Stimulated activated CD4-positive, alpha-beta T cell treated with anti-CD3 and anti-CD28 coated beads, Interleukin-4, amount 100 ng/mL, for 4 hours (primary cell): ENCODE data around the gene PRIMA1.

Experiments
- DNase-seq, 2 experiments: peaks; one replicate each; pipeline ENCODE4 v3.0.0-alpha.2; 2020

PRIMA1 gene

DNA sequence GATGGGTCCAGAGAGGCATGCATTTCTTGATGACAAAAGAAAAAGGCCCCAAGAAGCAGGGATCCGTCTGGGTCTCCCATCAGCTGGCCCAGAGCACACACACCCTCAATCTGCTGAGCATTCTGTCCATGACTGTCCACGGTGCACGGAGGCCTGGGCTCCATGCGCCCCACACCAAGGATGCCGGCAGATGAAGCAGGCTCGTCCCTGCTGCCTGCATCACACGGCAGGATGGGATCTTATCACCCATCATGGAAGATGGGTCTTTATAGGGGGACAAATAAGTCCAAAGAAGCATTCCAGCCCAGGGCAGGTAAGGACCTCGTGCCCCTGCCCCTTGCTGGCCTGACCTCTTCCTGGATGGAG, 59.7 kb downstream of the PRIMA1 start:
- no peak for DNase-seq

DNA sequence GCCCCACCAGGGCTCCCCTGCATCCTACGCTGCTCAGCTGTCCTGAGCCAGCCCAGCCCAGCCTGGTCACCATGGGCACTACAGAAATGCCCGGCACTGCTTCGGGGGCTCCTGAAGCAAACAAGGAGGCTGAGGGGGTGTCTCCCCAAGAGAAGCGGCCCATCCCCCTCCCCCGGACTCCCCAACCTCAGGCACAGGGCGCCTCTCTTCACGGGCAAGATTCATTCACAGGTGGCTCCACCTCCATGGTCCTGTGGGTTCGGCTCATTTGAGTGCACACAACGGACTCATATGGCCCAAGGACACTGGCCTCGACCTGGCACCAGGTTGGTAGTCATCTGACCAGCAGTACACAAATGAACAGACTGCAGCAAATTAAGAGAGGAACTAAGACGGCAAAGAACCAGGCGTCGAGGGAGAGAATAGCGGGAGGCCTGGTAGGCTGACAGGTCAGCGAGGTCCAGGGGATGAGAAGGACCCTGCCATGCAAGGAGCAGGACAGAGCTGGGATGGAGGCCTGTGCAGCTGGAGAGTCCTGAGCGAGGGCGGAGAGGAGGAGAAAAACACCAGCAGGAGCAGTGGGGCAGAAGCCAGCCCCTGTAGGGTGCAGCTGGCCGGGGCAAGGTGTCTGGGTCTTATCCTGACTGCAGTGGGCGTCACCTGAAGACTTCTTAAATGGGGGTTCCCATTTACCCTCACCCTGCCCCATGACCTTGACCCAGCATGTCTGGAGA, 60.2 kb downstream of the PRIMA1 start:
- DNase-seq: no peak

DNA sequence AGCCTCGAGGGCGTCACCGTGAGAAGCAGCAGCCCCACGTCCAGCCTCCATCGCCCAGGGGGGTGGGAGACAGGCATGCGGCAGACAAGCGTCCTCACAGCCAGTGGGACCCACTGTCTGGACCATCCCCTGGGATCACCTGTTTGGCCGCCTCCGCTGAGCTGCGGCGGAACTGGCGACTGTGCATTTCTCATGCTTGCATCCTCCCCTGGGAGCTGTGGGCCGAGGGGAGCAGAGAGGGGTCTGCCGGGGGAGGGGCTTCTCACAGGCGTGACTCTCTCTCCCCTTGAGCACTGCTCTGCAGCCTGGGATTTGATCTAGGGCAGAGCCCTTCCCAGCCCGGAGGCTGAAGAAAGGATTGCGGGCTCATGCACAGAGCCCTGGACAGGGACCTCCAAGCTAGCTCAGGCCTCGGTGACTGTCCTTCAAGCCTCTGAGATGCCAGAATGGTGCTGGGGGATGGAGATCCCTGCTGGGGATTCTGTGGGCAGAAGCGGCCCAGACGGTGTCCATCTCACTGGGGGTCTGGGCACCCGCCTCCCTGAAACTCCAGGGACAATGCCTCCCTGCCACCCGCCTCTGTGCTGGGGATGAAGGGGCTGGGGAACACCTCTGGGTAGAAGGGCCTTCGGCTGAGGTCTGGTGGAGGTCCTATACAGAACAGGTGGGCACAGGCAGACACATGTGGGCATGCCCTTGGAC, 61.1 kb downstream of the PRIMA1 start:
- no peak for DNase-seq

DNA sequence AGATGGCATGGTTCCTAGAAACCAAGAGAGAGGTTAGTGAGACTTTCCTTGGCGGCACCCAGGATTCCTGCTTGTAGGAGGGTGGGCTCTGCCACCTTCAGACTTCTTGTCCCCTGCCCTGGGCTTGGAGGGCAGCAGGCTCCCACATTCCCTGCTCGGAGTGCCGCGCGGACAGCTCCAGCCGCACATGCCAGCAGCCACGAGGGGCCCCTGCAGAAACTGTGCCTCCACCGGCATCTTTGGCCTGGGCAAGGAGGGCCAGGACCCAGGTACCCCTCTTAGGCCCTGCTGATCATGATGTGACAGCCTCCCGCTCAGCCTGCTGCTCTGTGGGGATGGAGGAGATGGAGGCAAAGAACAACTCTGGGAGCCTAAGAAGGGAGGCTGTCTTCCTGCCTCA, 62.3 kb downstream of the PRIMA1 start:
- DNase-seq: no peak

DNA sequence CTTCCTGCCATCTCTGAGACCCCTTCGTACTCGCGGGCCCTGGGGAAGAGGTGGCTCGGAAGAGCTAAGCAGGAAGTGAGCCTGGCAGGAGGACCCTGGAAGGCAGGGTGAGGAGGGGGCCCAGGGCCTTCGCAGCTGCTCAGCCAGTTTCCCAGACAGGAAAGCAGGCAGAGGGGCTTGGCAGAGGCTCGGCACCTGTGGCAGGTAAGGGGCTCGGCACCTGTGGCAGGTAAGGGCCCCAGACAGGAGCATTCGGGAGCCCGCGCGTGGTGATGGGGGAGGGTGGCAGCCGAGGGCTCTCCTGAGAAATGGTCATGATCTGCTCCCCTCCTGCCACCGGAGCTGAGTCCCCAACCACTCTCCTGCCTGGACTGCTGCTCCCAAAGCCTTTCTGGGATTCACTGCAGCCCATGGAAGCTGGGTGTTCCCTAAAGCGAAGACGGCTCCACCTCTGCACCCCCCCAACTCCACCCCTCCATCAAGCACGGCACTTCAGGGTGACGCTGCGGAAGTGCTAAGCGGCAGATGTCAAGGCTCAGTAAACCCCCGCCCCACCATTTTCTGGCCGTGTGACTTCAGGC, 63.2 kb downstream of the PRIMA1 start:
- DNase-seq: no peak

DNA sequence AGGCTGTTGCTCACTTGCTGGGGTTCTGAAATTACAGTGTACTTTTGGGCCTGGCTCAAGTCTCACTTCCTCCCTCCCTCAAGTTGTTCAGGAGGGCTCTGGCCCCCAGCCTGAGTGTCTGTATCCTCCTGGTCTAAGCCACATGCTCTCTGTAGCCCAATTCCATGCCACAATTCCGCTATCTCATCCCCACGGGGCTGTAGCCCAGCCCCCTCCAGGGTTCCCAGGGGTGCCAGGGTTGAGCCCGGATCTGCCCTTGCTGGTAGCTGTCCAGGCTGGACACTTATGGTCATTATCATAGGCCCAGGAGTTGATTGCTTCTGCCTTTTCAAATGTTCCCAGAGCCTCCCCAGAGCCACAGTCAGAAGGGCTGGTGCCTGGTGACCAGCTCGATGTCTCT, 65.3 kb downstream of the PRIMA1 start:
- DNase-seq: no peak

DNA sequence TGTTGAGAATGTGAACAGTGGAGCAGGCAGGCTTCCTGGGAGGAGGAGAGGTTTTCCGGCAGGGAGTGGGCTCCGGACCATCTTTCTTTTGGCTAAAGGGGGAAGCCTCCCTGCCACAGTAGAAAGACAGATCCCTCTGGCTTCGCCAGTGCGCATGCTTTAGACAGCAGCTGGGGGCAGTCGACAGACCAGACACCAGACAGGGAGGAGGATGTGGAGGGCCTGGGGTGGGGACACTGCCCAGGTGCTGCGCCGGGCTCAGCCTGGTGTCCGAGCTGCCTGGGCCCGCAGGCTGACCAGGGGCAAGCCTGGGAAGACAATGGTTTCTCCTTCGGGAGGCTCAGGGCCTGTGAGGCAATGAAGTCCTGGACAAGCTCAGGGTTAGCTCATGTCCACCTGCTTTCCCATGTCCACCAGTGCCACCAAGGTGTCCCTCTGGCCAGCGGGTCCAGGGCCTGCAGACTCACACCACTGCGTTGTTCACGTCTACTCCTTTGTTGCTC, 67.3 kb downstream of the PRIMA1 start:
- DNase-seq: no peak

DNA sequence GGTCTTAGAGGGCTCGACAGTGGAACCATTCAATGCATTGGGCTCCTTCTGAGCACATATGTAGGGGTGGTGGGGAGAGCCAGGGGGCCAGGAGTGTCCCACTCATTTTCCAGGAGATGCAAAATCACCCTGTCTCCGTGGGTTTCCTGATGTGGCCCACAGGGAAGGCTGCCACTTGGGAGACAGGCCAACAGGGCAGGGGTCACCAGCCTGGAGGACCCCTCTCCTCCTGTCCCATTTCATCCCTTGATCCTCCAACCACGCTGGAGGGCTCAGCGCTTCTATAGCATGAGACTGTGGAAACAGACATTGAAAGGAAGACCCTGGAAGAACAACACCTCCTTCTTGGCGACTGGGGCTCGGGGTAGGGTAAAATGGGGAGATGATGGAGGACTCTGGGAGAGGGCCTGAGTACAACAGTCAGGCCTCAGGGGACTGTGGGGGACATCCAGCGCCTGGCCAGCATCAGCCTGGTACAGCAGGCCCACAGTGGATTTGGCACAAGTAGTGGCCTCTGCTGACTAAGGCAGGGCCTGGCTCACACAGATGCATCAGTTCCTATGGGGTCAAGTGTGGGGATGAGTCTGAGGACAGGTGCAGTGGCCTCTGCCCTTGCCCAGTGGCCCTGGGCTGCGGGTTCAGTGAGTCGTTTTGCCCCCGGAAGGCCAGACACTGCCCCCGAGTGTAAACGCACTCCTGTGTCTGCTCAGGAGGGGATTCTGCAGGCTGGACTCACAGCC, 68.0 kb downstream of the PRIMA1 start:
- DNase-seq: no peak

DNA sequence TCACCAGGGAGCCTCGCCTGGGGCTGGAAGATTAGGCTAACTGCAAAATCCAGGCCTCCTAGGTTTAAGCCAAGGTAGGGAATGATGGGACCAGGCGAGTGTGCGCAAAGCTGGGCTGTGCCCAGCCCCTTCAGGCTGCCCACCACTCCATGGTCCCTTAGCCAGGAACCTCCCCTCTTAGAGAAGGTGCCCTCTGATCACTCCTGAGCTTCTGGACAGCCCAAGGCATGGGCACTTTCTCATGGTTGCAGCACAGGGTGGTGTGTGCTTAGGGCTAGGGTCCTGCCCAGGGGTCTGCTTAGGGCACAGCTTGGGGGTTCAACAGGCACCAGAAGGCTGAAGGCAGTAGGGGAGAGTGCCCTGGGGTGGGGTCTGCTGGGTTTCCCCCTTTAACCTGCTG, 69.0 kb downstream of the PRIMA1 start:
- no peak for DNase-seq

DNA sequence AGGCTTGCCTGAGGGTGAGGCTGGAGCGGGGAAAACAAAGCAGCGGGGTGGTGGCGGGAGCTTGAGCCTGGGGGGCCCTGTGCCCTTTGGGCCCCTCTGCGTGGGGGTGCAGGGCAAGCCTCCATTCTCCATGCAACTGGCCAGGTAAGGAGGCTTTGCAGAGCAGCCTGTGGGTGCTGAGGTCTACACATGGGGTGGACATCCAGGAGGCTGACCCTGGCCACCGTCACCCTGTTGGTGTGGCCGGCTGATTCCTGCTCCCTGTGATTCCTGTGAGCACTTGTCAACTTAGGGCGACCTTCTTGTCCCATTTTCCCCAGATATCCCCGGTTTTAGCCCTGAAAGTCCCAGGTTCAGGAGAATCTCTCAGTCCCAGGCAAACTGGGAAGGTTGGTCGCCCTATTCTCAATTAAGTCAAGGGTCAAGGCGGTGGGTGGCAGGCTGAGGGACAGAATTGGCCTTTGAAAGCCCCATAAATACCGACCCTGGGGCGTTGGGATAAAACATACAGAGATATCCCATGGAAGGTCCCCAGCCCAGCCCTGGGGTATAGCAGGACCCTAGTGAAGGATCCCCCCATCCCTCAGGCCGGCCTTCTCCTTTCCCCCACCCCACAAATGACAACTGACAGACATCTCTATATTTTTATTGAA, 70.5 kb downstream of the PRIMA1 start:
- no peak for DNase-seq

DNA sequence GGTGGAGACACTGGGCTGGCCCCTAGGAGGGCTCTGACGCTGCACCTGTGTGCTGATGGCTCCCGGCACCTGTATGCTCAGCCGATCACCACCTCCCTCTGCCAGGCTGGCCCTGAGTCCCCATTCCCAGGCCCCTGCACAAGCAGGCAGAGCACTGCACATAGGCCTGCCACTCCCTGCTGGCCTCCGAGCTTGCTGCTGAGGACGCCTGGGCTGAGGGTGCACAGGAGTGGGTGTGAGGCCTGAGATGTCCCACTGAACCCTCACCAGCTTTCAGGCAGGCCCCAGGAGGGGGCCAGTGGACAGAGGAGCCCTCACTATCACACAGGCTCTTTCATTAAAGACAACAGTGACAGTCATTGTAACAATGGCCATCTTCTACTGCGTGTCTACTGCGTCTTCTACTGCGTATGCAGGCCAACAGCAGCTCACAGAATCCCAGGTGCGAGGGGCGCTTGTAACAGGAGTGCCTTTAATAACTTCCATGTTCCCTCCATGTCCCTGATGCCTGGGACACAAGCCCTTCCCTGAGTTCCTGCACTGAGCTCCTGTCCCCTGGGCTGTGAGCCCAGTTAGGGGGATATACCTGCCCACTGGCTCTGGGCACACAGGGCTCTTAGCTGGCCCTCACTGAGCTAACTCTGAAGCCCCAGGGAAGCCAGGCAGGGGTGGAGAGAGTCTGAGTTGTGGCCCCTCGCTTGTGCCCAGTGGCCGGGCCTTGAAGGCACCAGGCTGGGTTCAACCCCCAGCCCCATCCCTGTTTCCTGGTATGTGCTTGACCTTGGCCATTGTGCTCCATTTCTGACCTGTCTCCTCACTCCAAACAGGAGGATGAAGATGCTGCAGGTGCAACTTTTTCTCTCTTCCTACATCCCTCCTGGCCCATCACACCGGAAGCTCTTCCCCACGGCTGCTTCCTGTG, 71.3 kb downstream of the PRIMA1 start:
- no peak for DNase-seq

DNA sequence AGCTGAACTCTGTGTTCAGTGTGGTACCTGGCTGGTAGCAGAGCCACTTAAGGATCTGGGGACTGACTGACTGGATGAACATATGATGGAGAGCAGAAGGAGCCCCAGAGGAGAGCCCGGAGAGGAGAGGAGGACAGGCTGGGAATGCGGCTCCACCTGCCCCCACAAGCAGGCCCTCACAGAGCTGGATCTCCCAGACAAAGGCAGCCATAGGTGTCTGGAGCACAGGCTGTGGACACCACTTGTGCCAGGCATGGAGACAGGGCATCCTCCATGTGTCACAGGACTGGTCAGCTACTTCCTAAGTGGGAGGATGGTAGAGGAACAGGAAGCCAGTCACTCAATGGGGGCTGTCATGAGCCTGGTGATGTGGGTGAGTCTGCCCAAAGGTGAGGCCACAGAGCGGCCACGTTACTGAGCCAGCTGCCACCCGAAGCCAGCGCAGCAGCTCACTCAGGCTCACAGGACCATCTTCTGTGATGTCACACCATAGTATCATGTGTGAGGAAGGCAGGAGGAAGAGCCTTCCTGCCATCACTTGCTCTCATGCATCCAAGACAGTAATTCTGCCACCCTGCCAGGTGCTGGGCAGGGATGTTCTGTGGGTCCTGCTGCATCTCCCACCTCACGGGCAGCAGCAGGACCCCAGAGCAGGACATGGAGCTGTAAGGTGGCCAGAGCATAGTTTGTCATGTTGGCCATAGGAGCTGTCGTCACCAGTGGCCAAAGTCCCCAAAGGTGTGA, 72.1 kb downstream of the PRIMA1 start:
- no peak for DNase-seq

DNA sequence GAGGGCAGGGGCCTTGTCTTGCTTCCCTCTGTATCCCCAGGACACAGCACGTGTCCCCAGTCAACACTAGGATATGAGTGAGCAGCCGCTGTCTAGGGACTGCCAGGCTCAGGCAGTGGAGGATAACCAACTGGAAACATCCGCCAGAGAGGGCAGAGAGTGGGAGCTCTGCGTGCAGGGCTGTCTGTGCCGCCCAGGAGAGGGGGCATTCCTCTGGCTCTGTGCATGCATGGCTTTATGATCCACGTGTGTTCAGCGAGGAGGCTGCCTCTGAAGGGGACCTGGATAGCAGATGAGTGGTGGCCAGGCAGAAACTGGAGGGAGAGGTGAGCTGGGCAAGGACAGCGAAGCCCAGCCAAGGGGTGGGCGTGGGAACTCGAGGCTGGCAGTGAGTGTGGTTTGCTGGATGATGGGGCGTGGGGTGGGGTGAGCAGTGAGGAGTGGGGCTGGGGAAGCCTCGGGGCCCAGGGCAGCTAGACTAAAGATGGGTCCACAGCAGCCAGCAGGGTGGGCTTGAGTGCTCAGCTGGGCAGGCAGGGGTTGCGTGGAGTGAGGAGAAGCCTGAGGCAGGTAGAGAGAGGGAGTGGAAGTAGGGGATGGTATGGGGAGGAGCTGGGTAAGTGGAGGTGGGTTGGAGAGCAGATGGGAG, 72.9 kb downstream of the PRIMA1 start:
- DNase-seq: no peak

DNA sequence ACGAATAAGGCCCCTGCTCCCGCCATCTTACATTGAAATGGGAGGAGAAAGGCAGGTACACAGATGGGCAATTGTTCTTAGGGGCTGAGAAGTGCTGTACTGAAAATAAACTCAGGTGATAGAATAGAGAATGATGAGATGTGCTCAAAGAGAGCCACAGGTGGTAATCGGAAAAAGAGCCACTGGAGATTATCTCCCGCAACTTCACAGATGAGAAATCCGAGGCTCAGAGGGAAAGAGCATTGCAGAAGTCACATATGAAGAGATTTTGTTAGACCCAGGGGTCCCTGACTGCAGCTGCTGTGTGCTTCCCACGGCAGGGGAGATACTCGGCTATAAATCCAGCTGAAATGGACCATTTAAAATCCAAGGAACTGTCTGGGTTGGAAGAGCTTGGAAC, 73.7 kb downstream of the PRIMA1 start:
- DNase-seq: no peak

DNA sequence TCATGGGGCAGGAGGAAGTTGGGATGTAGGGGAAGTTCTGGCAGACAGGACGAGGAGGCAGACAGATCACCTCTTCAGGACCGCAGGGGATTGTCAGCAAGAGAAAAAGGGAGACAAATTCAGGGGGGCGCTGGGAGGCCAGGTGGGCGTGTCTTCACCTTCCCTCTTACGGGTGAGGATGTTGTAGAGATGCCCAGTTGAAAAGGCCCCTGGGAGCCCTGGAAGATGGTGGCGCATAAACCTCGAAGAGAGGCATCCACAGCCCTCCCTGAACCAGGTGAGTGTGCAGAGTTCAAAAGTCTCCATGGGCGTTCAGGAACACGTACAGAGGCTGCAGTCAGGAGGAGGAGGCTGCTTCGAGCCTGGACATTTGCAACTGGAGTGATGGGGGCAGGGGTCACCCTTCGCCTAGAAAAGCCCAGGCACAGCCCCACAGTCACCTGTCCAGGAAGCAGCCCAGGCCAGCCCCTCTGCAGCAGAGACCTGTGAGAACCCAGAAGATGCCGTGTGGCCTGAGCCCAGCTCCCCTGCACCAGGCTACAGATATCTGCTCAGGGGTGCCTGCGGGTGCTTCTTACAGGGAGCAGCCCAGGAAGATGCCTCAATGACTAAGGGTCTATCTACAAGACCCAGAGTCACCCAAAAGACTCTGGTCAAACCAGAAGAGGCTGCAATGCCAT, 74.4 kb downstream of the PRIMA1 start:
- no peak for DNase-seq

DNA sequence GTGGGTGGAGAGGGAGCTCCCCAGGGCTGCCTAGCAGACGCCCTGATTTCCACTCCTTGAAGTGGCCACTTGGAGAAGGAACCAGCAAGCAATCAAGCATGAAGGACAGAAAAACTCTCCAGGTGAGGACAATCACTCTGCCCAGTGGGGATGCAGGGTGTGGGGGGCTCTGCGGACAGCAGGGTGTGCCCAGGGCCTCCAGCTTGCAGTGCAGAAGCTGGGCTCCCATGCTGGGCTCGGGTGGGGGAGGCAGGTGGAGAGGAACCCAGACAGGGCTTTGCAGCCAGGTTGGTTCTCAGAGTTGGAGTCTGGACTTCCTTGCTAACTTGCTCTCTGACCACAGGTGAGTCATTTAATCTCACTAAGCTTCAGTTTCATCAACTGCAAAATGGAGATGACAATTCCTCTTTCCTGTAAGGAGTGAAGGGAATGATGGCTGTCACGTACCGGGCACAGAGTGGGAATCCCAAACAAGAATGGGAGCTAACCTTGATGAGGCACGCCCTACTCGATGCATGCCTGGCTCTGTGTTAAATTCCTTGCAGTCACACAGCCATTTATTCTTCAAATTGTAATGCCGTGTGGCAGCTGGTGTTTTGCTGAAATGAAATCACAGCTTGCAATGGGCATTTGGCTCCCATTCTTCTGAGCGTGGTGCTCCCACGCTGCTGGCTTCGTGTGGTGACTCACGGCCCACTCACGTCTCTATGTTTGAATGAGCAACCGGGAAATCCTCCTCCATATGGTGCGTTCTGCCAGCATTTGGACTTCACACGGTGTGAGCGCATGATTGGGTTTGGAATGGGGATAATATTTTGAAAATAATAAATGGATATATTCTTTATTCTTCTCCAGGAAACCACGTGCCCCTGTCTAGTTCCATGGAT, 75.2 kb downstream of the PRIMA1 start:
- no peak for DNase-seq

DNA sequence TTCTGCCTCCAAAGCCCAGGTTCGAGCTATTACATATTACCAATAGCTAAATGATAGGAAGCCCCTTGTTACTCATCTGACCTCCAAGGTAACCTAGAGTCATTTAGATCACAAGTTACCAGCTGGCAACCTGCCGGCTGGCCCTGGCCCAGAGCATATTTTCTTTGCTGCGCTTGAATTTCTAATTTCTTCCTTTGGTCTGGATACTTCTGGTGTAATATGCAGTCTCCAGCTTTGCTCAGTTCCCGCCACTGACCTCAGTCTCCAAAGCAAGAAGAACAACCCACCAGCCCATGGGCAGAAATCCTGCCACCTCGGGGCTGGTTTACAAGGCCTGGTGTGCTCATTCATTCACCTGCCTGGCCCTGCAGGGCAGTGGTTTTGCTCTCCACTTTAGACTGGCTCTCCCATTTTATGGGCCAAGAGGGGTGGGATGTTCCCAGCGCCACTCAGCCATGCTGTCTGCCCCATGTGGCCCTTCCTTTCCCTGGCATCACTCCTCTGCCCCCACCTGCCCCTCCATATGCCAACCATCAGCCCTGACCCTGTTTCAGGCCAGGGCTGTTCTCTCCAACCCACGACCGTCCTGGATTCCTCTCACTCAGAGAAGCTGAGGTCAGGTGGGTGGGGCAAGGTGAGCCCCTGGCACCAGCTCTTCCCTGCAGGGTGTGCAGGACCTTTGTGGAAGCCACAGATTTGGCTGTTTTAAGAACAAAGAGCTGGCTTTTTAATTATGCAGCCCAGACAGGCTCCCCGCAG, 76.0 kb downstream of the PRIMA1 start:
- DNase-seq: no peak

DNA sequence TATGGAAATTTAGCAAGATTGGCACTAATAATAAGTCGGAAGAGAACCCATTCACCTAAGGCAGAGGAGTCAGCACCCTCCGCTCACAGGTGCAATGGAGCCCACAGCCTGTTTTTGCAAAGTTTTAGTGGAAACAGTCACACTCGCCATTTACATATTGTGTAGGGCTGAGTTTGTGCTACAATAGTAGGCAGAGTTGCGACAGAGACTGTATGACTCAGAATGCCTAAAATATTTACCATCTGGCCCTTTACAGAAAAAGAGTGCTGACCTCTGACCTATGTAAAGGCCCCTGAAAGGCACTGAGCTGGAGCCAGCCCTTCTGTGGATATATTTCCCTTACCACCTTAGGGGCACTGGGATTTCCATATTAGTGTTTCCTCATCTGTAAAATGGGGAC, 79.0 kb downstream of the PRIMA1 start:
- no peak for DNase-seq
